ENCODE results near the gene ZNF207.
"Not testable (repeated sequence)": the region's sequence is repeated elsewhere in the genome, so short reads cannot be mapped to it uniquely, and the experiment has no call there.

Gene ZNF207

GRCh38 chr17:32393904-32394303, 43.9 kb downstream of the ZNF207 start:
- Histone ChIP-seq H3K4me1 (ENCODE audit: control insufficient read depth in 1 of 2, insufficient read depth in 1 of 2, low read depth in 1 of 2, low read length in 1 of 2) (no peaks in the 10 kb centered on the region), H3K36me3 (peaks cover under 1% of the 10 kb centered on the region), H3K4me3 (ENCODE audit: low read depth in 1 of 2, low read length in 1 of 2) (no peak overlapping the region), H3K9me3 (no peaks in the 10 kb centered on the region), H3K27me3 (no peaks in the 10 kb centered on the region), H3K27ac (no peak overlapping the region)
- no peak for TF ChIP-seq CTCF (IDR thresholded peaks at IDR 0.05)

GRCh38 chr17:32396343-32396742, 46.4 kb downstream of the ZNF207 start:
- no peak for TF ChIP-seq CTCF (IDR thresholded peaks at IDR 0.05)
- no peak overlapping the region for H3K4me3 ChIP-seq (ENCODE audit: low read depth in 1 of 2, low read length in 1 of 2)
- H3K27me3 ChIP-seq, result no peaks in the 10 kb centered on the region
- H3K36me3 ChIP-seq, result no peaks in the 10 kb centered on the region
- no peak overlapping the region for H3K27ac ChIP-seq
- no peaks in the 10 kb centered on the region for H3K4me1 ChIP-seq (ENCODE audit: control insufficient read depth in 1 of 2, insufficient read depth in 1 of 2, low read depth in 1 of 2, low read length in 1 of 2)
- no peaks in the 10 kb centered on the region for H3K9me3 ChIP-seq

- H3K27ac ChIP-seq, result no peak overlapping the region
- TF ChIP-seq CTCF (IDR thresholded peaks at IDR 0.05), result no peak
- H3K4me3 ChIP-seq (ENCODE audit: low read depth in 1 of 2, low read length in 1 of 2), result no peak overlapping the region
- H3K4me1 ChIP-seq (ENCODE audit: control insufficient read depth in 1 of 2, insufficient read depth in 1 of 2, low read depth in 1 of 2, low read length in 1 of 2), result no peaks in the 10 kb centered on the region
- H3K9me3 ChIP-seq, result no peaks in the 10 kb centered on the region
- H3K27me3 ChIP-seq, result no peaks in the 10 kb centered on the region
- H3K36me3 ChIP-seq, result no peaks in the 10 kb centered on the region
Measured at GRCh38 chr17:32398946-32399345, 49.0 kb downstream of the ZNF207 start.

- not testable (repeated sequence) for H3K9me3 ChIP-seq; H3K4me3 ChIP-seq (ENCODE audit: low read depth in 1 of 2, low read length in 1 of 2); H3K4me1 ChIP-seq (ENCODE audit: control insufficient read depth in 1 of 2, insufficient read depth in 1 of 2, low read depth in 1 of 2, low read length in 1 of 2); H3K27me3 ChIP-seq; H3K27ac ChIP-seq
- H3K36me3 ChIP-seq, result peaks cover 36% of the 10 kb centered on the region
Measured at GRCh38 chr17:32410085-32410484, 60.1 kb downstream of the ZNF207 start.

- H3K27me3 ChIP-seq, result no peaks in the 10 kb centered on the region
- H3K4me3 ChIP-seq (ENCODE audit: low read depth in 1 of 2, low read length in 1 of 2), result no peak overlapping the region
- no peaks in the 10 kb centered on the region for H3K36me3 ChIP-seq
- H3K4me1 ChIP-seq (ENCODE audit: control insufficient read depth in 1 of 2, insufficient read depth in 1 of 2, low read depth in 1 of 2, low read length in 1 of 2), result no peaks in the 10 kb centered on the region
- no peak overlapping the region for H3K27ac ChIP-seq
- H3K9me3 ChIP-seq, result no peaks in the 10 kb centered on the region
- TF ChIP-seq CTCF (IDR thresholded peaks at IDR 0.05), result no peak
Measured at GRCh38 chr17:32426894-32427293, 76.9 kb downstream of the ZNF207 start.

GRCh38 chr17:32429598-32429997, 79.6 kb downstream of the ZNF207 start:
- TF ChIP-seq CTCF (IDR thresholded peaks at IDR 0.05), result no peak
- Histone ChIP-seq H3K27ac (no peak overlapping the region), H3K36me3 (no peaks in the 10 kb centered on the region), H3K4me3 (ENCODE audit: low read depth in 1 of 2, low read length in 1 of 2) (no peak overlapping the region), H3K27me3 (no peaks in the 10 kb centered on the region), H3K9me3 (no peaks in the 10 kb centered on the region), H3K4me1 (ENCODE audit: control insufficient read depth in 1 of 2, insufficient read depth in 1 of 2, low read depth in 1 of 2, low read length in 1 of 2) (no peaks in the 10 kb centered on the region)
